GM21367 (cell line): Measurements from ENCODE around the gene DPM1.

Experiments
- ATAC-seq: cut with Tn5 transposase; IDR thresholded peaks from one replicate; pipeline ENCODE4 v1.9.1; 2021; ENCODE audit not compliant: unreplicated experiment

DPM1 gene

DNA sequence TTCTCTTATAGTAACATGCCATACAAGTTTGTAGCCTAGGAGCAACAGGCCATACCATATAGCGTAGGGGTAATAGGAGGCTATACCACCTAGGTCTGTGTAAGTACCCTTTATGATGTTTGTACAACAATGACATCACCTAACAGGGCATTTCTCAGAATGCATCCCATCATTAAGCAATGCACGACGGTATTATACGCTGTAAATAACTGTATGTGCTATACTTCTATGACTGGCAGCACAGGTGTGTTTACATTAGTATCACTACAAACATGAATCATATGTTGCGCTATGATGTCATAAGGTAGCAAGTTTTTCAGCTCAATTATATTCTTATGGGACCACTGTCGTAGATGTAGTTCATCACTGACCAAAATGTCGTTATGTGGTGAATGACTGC, 58.1 kb downstream of the DPM1 start:
- no peak for ATAC-seq

DNA sequence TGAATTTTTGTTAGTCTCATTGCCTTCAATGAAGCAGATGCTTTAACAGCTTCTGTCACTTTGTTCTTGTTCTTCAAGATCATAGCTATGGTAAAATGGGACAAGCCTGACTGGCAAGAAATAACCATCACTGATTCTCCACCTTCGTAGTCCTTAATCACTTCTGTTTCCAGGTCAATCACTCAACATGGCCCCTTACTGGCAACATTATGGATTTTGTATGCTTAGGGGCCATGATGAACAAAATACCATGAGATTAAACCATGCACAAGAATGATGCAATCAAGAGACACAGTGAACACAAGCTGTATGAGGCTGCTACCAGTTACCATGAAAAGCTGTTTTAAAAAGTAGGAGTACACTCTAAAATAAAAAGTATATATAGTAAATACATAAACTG, 59.9 kb downstream of the DPM1 start:
- ATAC-seq = no peak

DNA sequence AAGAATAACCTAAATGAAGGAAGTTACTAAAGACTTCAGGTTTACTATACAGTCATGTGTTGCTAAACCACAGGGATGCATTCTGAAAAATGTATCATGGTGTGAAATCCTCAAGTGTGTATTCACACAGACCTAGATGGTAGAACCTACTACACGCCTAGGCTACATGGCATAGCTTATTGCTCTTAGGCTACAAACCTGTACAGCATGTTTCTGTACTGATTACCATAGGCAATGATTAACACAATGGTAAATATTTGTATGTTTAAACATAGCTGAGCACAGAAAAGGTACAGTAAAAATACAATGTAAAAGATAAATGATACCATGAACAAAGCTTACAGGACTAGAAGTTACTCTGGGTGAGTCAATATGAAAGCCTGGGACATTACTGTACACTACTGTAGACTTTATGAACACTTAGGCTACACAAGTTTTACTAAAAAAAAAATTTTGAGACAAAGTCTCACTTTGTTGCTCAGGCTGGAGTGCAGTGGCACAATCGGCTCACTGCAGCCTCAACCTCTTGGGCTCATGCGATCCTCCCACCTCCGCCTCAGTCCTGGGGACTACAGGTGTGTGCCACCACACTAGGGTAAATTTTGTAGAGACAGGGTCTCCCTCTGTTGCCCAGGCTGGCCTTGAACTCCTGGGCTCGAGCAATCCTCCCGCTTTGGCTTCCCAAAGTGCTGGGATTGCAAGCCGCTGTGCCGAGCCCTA, 63.1 kb downstream of the DPM1 start:
- ATAC-seq = no peak

DNA sequence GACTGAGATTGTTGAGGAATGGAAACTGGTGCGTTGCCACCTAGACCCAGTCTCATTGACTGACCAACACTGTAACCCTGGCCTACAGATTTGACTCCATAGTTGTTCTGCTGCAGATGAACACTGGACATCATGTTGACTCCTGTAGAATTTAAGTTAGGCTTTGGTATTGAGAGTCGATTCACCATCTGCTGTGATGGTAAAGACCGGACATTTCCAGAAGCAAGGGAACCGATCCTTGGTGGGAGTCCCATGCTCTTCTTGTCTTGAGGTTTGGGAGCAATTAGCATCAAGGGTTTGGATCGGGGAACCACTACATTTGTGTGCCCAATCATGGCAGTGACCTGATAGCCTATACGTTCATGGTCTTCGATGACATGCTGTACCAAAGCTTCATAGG, 64.7 kb downstream of the DPM1 start:
- ATAC-seq = no peak

DNA sequence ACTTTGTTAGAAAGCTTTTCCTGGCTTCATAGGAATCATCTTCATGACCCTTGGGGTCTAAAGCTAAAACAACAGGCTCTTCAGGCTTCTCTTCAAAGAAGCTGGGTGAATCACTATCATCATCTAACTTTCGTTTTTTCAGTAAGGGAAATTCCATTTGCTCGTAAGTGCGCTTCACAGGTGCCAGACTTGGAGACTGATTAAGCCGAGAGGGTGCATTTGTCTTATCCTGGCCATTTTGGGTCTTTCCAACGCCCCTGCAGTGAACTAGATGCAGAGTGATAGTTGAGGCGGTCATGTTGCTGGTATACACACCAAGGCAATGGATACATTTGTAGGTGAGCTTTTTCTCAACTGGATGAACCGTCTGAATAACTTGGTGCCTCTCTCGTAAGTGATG, 65.9 kb downstream of the DPM1 start:
- no peak for ATAC-seq

DNA sequence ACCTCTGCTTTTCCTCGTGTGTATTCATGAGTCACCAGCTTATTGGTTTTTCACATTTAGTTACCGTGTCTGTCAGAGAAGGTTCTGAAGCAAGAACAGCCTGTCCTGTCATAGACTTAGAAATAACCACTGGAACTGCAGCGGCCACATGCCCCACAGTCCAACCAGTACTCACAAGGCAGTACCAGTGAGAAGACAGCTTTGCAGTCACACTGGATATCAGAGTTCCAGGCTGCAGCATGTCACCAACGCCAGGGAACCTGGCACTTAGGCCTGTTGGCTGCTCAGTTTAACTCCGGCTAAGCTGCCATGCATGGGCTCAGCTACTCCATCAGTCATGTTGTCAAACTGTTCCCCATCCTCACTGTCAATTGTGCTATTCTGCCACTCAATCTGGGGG, 67.2 kb downstream of the DPM1 start:
- ATAC-seq = no peak

DNA sequence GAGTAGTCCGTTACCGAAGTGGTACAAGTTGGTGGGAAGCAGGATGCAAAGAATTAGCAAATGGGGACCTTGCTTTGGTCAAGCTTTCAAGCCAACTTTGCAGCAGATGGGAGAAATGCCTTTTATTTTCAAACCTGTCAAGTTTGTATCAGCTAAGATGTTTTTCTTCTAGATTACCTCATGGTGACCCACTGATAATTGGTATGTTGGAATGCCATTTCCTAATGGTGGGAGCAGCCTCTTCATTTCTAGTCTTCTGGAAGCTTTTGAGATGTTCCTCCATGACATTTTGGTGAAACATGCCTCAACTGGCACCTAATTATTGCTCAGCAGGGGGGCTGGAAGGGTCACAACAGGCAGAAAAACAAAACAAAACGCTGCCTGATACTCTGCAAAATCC, 70.8 kb downstream of the DPM1 start:
- ATAC-seq = no peak

DNA sequence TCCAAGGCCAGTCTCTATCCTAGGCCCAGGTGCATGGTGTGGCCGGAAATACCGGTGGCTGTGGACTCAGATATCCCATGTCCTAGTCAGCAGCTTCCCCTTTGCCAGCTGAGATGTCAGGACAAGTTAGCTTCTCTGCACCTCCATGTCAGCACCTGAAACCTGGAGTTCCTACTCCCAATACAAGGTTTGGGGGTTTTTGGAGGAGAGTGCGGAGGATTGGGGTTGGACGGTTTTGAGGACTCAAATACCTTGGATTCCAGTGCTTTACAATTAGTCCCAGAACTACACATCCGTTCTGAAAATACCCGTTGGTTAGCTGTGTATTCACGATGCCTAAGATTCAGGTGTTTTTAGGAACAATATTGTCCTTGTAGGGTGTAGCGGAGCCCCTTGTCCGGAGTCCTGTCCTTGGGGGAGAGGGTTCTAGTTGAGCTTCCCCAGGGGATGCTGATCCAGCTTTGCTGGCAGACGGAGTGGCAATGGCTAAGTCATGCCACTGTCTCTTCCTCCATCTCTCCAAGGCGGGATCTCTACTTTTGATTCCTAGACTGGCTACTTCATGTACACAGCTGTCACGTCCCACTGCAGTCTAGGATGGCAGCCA, 72.0 kb downstream of the DPM1 start:
- no peak for ATAC-seq

DNA sequence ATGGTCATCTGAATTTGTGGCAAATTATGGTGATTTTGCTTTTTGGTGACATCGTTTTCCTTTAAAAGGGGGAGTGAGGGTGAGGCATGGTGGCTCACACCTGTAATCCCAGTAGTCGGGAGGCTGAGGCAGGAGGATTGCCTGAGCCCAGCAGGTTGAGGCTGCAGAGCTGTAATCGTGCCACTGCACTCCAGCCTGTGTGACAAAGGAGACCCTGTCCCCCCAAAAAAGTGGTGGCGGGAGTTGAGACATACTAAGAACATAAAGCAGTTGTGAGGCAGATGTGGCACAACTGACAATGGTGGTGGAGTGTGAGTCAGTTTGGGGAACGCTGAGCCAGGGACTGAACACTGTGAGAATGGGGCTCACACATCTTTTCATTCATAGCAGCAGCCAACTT, 72.6 kb downstream of the DPM1 start:
- no peak for ATAC-seq

DNA sequence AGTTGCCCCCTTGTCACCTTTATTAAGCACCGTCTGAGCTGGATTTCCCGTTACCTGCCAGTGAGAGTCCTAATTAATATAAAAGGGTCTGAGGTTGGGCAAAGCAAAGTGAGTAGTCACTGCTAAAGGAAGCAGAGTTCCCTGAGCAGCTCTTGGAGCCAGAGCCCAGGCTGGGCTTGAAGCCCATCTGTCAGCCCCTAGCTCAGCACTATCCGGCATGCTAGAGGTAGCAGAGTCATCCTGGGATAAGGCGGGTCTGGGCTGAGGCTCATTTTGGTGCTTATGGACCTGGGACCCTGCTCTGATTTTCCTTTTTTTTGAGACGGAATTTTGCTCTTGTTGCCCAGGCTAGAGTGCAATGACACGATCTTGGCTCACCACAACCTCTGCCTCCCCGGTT, 73.3 kb downstream of the DPM1 start:
- ATAC-seq = no peak
